Measurements from ENCODE around the gene ELMO2.

Gene ELMO2

GRCh38 chr20:46407671-46407996 is 1.2 kb upstream of the ELMO2 start:
- Histone ChIP-seq H3K27ac (ENCODE audit: low read length) (no peak overlapping the region), H3K36me3 (ENCODE audit: control insufficient read depth, insufficient read depth, low read length) (no peaks in the 10 kb centered on the region), H3K27me3 (ENCODE audit: control insufficient read depth, insufficient read depth, low read length) (no peaks in the 10 kb centered on the region), H3K4me1 (ENCODE audit: control insufficient read depth, insufficient read depth, low read length) (no peaks in the 10 kb centered on the region), H3K4me3 (ENCODE audit: low read length) (no peak overlapping the region), H3K9me3 (ENCODE audit: control insufficient read depth, insufficient read depth, low read length) (no peaks in the 10 kb centered on the region)
- DNase-seq (ENCODE audit: low read depth, low spot score): no peak
- WGBS (ENCODE audit: insufficient coverage, insufficient read length): no CpG with 5 or more reads among the region's 4 CpGs

- Histone ChIP-seq H3K9me3 (ENCODE audit: control insufficient read depth, insufficient read depth, low read length) (no peaks in the 10 kb centered on the region), H3K36me3 (ENCODE audit: control insufficient read depth, insufficient read depth, low read length) (no peaks in the 10 kb centered on the region), H3K4me1 (ENCODE audit: control insufficient read depth, insufficient read depth, low read length) (no peaks in the 10 kb centered on the region), H3K27ac (ENCODE audit: low read length) (no peak overlapping the region), H3K27me3 (ENCODE audit: control insufficient read depth, insufficient read depth, low read length) (no peaks in the 10 kb centered on the region), H3K4me3 (ENCODE audit: low read length) (peak overlapping the region; percentile 73; the same call in 1 of the 2 replicates)
- no peak for DNase-seq (ENCODE audit: low read depth, low spot score)
- WGBS (ENCODE audit: insufficient coverage, insufficient read length): no CpG with 5 or more reads among the region's 26 CpGs
These were observed 713 bp upstream of the ELMO2 start for GRCh38 chr20:46406986-46407670.

GRCh38 chr20:46402331-46402811 is 4.0 kb downstream of the ELMO2 start:
- no peak for DNase-seq (ENCODE audit: low read depth, low spot score)
- Histone ChIP-seq H3K9me3 (ENCODE audit: control insufficient read depth, insufficient read depth, low read length) (no peaks in the 10 kb centered on the region), H3K4me3 (ENCODE audit: low read length) (no peak overlapping the region), H3K27ac (ENCODE audit: low read length) (no peak overlapping the region), H3K36me3 (ENCODE audit: control insufficient read depth, insufficient read depth, low read length) (no peaks in the 10 kb centered on the region), H3K4me1 (ENCODE audit: control insufficient read depth, insufficient read depth, low read length) (0 out of 2 replicates have a peak, but pooled peaks cover 3% of the 10 kb centered on the region), H3K27me3 (ENCODE audit: control insufficient read depth, insufficient read depth, low read length) (no peaks in the 10 kb centered on the region)
- WGBS (ENCODE audit: insufficient coverage, insufficient read length): no CpG with 5 or more reads among the region's 2 CpGs

DNA sequence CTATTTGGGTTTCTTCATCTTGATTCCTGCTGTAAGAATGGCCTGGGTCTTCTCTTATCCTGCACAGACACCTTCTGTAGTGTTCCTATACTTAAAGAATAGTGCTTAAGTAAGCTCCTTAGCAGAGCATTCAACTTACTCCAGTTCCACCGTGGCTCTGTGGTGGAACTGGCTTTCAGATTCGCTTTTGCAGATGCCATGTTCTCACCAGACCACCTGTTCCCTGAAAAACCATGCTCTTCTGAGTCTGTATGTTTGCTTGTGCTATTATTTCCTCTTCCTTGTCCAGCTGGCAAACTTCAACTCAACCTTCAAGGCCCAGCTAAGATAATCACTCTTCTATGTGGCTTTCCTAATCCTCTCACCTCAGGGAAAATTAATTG is 4.9 kb downstream of the ELMO2 start:
- Histone ChIP-seq H3K4me1 (ENCODE audit: control insufficient read depth, insufficient read depth, low read length) (0 out of 2 replicates have a peak, but pooled peaks cover 3% of the 10 kb centered on the region), H3K27ac (ENCODE audit: low read length) (no peak overlapping the region), H3K27me3 (ENCODE audit: control insufficient read depth, insufficient read depth, low read length) (no peaks in the 10 kb centered on the region), H3K9me3 (ENCODE audit: control insufficient read depth, insufficient read depth, low read length) (no peaks in the 10 kb centered on the region), H3K4me3 (ENCODE audit: low read length) (no peak overlapping the region), H3K36me3 (ENCODE audit: control insufficient read depth, insufficient read depth, low read length) (no peaks in the 10 kb centered on the region)
- no peak for DNase-seq (ENCODE audit: low read depth, low spot score)
- no CpG with 5 or more reads among the region's 2 CpGs for WGBS (ENCODE audit: insufficient coverage, insufficient read length)

- H3K36me3 ChIP-seq (ENCODE audit: control insufficient read depth, insufficient read depth, low read length): no peaks in the 10 kb centered on the region
- no peaks in the 10 kb centered on the region for H3K27me3 ChIP-seq (ENCODE audit: control insufficient read depth, insufficient read depth, low read length)
- H3K4me1 ChIP-seq (ENCODE audit: control insufficient read depth, insufficient read depth, low read length): 0 out of 2 replicates have a peak, but pooled peaks cover 3% of the 10 kb centered on the region
- H3K9me3 ChIP-seq (ENCODE audit: control insufficient read depth, insufficient read depth, low read length): no peaks in the 10 kb centered on the region
- H3K4me3 ChIP-seq (ENCODE audit: low read length): no peak overlapping the region
- WGBS (ENCODE audit: insufficient coverage, insufficient read length): no CpG with 5 or more reads among the region's 6 CpGs
- DNase-seq (ENCODE audit: low read depth, low spot score): no peak
- H3K27ac ChIP-seq (ENCODE audit: low read length): no peak overlapping the region
These were observed 5.5 kb downstream of the ELMO2 start for GRCh38 chr20:46400828-46401477.

DNA sequence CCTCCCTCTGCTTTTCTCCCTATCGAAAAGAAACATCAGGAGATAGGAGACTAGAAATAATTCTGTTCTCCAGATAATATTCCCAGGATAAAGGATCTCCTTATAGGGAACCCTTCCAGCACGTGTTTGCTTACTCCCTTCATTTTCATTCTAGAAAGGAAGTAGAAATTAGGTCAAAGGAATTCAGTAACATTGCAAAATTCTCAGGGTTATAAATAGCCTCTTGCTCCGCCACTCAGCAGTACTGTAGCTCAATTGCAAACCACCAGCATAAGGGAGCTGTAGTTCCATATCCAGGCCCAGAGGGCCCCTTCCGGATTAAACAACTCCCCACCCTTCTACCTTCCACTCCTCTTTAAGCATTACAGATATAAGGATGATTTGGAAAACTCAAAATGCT is 6.2 kb downstream of the ELMO2 start:
- Histone ChIP-seq H3K4me1 (ENCODE audit: control insufficient read depth, insufficient read depth, low read length) (0 out of 2 replicates have a peak, but pooled peaks cover 3% of the 10 kb centered on the region), H3K27me3 (ENCODE audit: control insufficient read depth, insufficient read depth, low read length) (no peaks in the 10 kb centered on the region), H3K36me3 (ENCODE audit: control insufficient read depth, insufficient read depth, low read length) (no peaks in the 10 kb centered on the region), H3K9me3 (ENCODE audit: control insufficient read depth, insufficient read depth, low read length) (no peaks in the 10 kb centered on the region), H3K27ac (ENCODE audit: low read length) (no peak overlapping the region), H3K4me3 (ENCODE audit: low read length) (no peak overlapping the region)
- no CpG with 5 or more reads among the region's 4 CpGs for WGBS (ENCODE audit: insufficient coverage, insufficient read length)
- no peak for DNase-seq (ENCODE audit: low read depth, low spot score)

- no peaks in the 10 kb centered on the region for H3K27me3 ChIP-seq (ENCODE audit: control insufficient read depth, insufficient read depth, low read length)
- H3K36me3 ChIP-seq (ENCODE audit: control insufficient read depth, insufficient read depth, low read length): no peaks in the 10 kb centered on the region
- no peak for DNase-seq (ENCODE audit: low read depth, low spot score)
- H3K9me3 ChIP-seq (ENCODE audit: control insufficient read depth, insufficient read depth, low read length): no peaks in the 10 kb centered on the region
- H3K27ac ChIP-seq (ENCODE audit: low read length): no peak overlapping the region
- no peak overlapping the region for H3K4me3 ChIP-seq (ENCODE audit: low read length)
- no CpG with 5 or more reads among the region's 3 CpGs for WGBS (ENCODE audit: insufficient coverage, insufficient read length)
- H3K4me1 ChIP-seq (ENCODE audit: control insufficient read depth, insufficient read depth, low read length): 0 out of 2 replicates have a peak, but pooled peaks cover 3% of the 10 kb centered on the region
These were observed 7.0 kb downstream of the ELMO2 start for GRCh38 chr20:46399401-46399800.

- DNase-seq (ENCODE audit: low read depth, low spot score): no peak
- Histone ChIP-seq H3K9me3 (ENCODE audit: control insufficient read depth, insufficient read depth, low read length) (no peaks in the 10 kb centered on the region), H3K4me1 (ENCODE audit: control insufficient read depth, insufficient read depth, low read length) (0 out of 2 replicates have a peak, but pooled peaks cover 3% of the 10 kb centered on the region), H3K36me3 (ENCODE audit: control insufficient read depth, insufficient read depth, low read length) (0 out of 2 replicates have a peak, but pooled peaks cover 3% of the 10 kb centered on the region), H3K27me3 (ENCODE audit: control insufficient read depth, insufficient read depth, low read length) (no peaks in the 10 kb centered on the region), H3K4me3 (ENCODE audit: low read length) (no peak overlapping the region), H3K27ac (ENCODE audit: low read length) (no peak overlapping the region)
- no CpG with 5 or more reads among the region's 3 CpGs for WGBS (ENCODE audit: insufficient coverage, insufficient read length)
These were observed 7.5 kb downstream of the ELMO2 start for GRCh38 chr20:46398963-46399362.

DNA sequence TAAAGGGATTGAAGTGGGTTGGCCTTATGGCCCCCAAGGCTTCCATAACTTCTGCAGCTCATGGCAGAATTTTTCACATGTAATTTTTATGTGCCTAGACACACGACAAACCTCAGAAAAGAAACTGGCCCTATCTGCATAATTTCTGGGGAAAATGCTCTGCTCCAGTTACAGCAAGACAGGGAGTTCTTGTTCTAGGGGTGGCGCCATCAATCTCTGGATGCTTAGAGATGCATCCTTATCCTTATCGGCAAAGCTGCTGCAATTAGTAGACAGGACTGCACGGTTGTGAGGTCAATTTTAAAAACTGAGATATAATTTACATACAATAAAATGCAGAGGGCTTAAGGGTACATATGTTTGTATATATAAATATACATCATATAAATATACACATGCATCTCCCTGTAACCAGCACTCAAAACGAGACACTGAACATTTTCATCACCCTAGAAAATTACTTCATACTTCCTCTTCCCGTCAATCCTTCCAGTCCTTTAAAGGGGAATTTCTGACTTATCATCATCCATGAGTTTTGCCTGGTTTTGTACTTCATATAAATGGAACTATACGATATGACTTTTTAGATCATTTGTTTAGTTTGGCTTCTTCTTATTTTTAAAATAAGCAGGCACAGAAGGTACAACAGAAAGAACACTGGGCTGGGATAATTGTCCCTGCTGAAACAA is 10.2 kb downstream of the ELMO2 start:
- WGBS (ENCODE audit: insufficient coverage, insufficient read length): no CpG with 5 or more reads among the region's 7 CpGs
- Histone ChIP-seq H3K36me3 (ENCODE audit: control insufficient read depth, insufficient read depth, low read length) (peaks cover 11% of the 10 kb centered on the region; the same call in 1 of the 2 replicates), H3K9me3 (ENCODE audit: control insufficient read depth, insufficient read depth, low read length) (no peaks in the 10 kb centered on the region), H3K4me3 (ENCODE audit: low read length) (no peak overlapping the region), H3K4me1 (ENCODE audit: control insufficient read depth, insufficient read depth, low read length) (0 out of 2 replicates have a peak, but pooled peaks cover 1% of the 10 kb centered on the region), H3K27me3 (ENCODE audit: control insufficient read depth, insufficient read depth, low read length) (no peaks in the 10 kb centered on the region), H3K27ac (ENCODE audit: low read length) (no peak overlapping the region)
- DNase-seq (ENCODE audit: low read depth, low spot score): no peak

DNA sequence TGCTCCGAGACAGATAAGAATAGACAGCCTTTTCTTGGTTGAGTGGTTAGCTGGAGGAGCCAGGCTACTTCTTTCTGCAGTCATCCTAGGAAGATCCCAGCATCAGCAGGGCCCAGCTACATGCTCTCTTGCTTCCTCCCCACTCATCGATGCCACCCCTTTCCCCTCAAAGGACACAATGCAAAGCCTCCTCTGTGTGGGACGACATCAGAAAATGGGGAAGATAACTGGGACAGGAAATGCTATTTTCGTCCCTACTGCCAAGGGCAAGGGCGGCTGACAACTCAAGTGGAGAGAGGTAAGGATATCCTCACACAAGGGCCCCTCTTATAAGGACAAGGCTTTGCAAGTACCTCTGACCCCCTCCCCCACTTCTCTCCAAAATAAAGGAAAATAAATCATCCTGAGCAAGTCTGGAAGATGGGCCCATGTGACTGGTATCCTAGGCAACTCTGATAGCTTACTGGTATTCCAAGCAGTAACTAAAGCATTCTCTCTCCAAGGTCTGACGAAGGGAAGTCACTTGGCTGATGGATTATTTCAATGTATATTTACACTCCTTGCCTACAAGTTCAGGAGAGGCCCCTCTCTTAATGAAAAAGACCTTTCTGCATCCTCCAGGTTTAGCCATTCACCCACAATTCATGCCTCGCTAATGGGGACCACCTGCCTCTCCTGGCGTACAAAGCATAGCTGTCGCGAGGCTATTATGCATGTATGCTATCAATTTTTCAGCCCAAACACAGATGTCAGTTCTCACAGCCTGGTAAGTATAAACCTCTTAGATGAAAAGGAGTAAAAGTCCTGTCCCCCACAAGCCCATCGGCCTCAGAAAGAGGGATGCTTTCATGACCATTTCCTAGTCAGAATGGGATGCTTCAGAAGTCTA is 11.3 kb downstream of the ELMO2 start:
- no peak overlapping the region for H3K27ac ChIP-seq (ENCODE audit: low read length)
- peaks cover 11% of the 10 kb centered on the region; the same call in 1 of the 2 replicates for H3K36me3 ChIP-seq (ENCODE audit: control insufficient read depth, insufficient read depth, low read length)
- no peak for DNase-seq (ENCODE audit: low read depth, low spot score)
- no peaks in the 10 kb centered on the region for H3K9me3 ChIP-seq (ENCODE audit: control insufficient read depth, insufficient read depth, low read length)
- H3K4me1 ChIP-seq (ENCODE audit: control insufficient read depth, insufficient read depth, low read length): no peaks in the 10 kb centered on the region
- H3K27me3 ChIP-seq (ENCODE audit: control insufficient read depth, insufficient read depth, low read length): no peaks in the 10 kb centered on the region
- no peak overlapping the region for H3K4me3 ChIP-seq (ENCODE audit: low read length)
- WGBS (ENCODE audit: insufficient coverage, insufficient read length): no CpG with 5 or more reads among the region's 11 CpGs
